Memory B cell (primary cell): Measurements from ENCODE around the gene EXOC4.

ENCODE experiments used
- ATAC-seq: fragments of 150-1000 bp; cut with Tn5 transposase; 2 replicates; pipeline ENCODE4 v1.10.0; 2021; ENCODE audit warnings: low read depth, mild to moderate bottlenecking, moderate library complexity
- DNase-seq, 2 donors: peaks; one replicate each; pipeline ENCODE4 v3.0.0; 2022; ENCODE audit warnings: low spot score in 2 of 2
- H3K27ac Mint-ChIP-seq: one replicate; pipeline ENCODE4 v1.8.0; 2022; ENCODE audit warnings: mild to moderate bottlenecking, moderate library complexity, mixed read lengths
- H3K27me3 Mint-ChIP-seq: one replicate; pipeline ENCODE4 v1.8.0; 2022; ENCODE audit warnings: mixed read lengths
- H3K36me3 Mint-ChIP-seq: one replicate; pipeline ENCODE4 v1.8.0; 2022; ENCODE audit warnings: mild to moderate bottlenecking, mixed read lengths
- H3K4me1 Mint-ChIP-seq: one replicate; pipeline ENCODE4 v1.8.0; 2022; ENCODE audit warnings: mixed read lengths
- H3K4me3 Mint-ChIP-seq: one replicate; pipeline ENCODE4 v1.8.0; 2022; ENCODE audit warnings: mild to moderate bottlenecking, moderate library complexity, mixed read lengths
- H3K9me3 Mint-ChIP-seq: one replicate; pipeline ENCODE4 v1.8.0; 2022; ENCODE audit warnings: mixed read lengths

Gene EXOC4

GRCh38 chr7:133411395-133411794 is 158.5 kb downstream of the EXOC4 start:
- no peak overlapping the region for H3K27ac Mint-ChIP-seq
- peaks cover 6% of the 10 kb centered on the region for H3K9me3 Mint-ChIP-seq
- H3K27me3 Mint-ChIP-seq = no peaks in the 10 kb centered on the region
- peaks cover 18% of the 10 kb centered on the region for H3K36me3 Mint-ChIP-seq
- ATAC-seq (no peak), DNase-seq (no peak)
- H3K4me1 Mint-ChIP-seq = peaks cover 19% of the 10 kb centered on the region
- no peak overlapping the region for H3K4me3 Mint-ChIP-seq

GRCh38 chr7:133412942-133413341 is 160.1 kb downstream of the EXOC4 start:
- peaks cover 13% of the 10 kb centered on the region for H3K36me3 Mint-ChIP-seq
- no peak overlapping the region for H3K4me3 Mint-ChIP-seq
- H3K27ac Mint-ChIP-seq = no peak overlapping the region
- DNase-seq (no peak), ATAC-seq (no peak)
- peaks cover 4% of the 10 kb centered on the region for H3K9me3 Mint-ChIP-seq
- peaks cover 19% of the 10 kb centered on the region for H3K4me1 Mint-ChIP-seq
- no peaks in the 10 kb centered on the region for H3K27me3 Mint-ChIP-seq

GRCh38 chr7:133419041-133419440 is 166.2 kb downstream of the EXOC4 start:
- no peak overlapping the region for H3K4me3 Mint-ChIP-seq
- peaks cover 9% of the 10 kb centered on the region for H3K4me1 Mint-ChIP-seq
- no peaks in the 10 kb centered on the region for H3K27me3 Mint-ChIP-seq
- no peak for DNase-seq
- H3K36me3 Mint-ChIP-seq = peaks cover 14% of the 10 kb centered on the region
- ATAC-seq = no peak
- H3K9me3 Mint-ChIP-seq = peaks cover 5% of the 10 kb centered on the region
- no peak overlapping the region for H3K27ac Mint-ChIP-seq

GRCh38 chr7:133423618-133424017 is 170.7 kb downstream of the EXOC4 start:
- no peak for ATAC-seq
- DNase-seq = no peak
- H3K4me1 Mint-ChIP-seq = peaks cover 7% of the 10 kb centered on the region
- no peaks in the 10 kb centered on the region for H3K27me3 Mint-ChIP-seq
- H3K36me3 Mint-ChIP-seq = peaks cover 25% of the 10 kb centered on the region
- peaks cover 5% of the 10 kb centered on the region for H3K9me3 Mint-ChIP-seq
- no peak overlapping the region for H3K4me3 Mint-ChIP-seq
- no peak overlapping the region for H3K27ac Mint-ChIP-seq

GRCh38 chr7:133428326-133428725 is 175.4 kb downstream of the EXOC4 start:
- DNase-seq = no peak

GRCh38 chr7:133428876-133429275 is 176.0 kb downstream of the EXOC4 start:
- no peaks in the 10 kb centered on the region for H3K27me3 Mint-ChIP-seq
- H3K36me3 Mint-ChIP-seq = peaks cover 19% of the 10 kb centered on the region
- DNase-seq = no peak
- H3K27ac Mint-ChIP-seq = no peak overlapping the region
- H3K9me3 Mint-ChIP-seq = no peaks in the 10 kb centered on the region
- no peak for ATAC-seq
- no peak overlapping the region for H3K4me3 Mint-ChIP-seq
- peaks cover 7% of the 10 kb centered on the region for H3K4me1 Mint-ChIP-seq

More at GRCh38 chr7:133428326-133428725, 175.4 kb downstream of the EXOC4 start:
- peaks cover 19% of the 10 kb centered on the region for H3K36me3 Mint-ChIP-seq
- no peaks in the 10 kb centered on the region for H3K9me3 Mint-ChIP-seq
- H3K4me1 Mint-ChIP-seq = peaks cover 7% of the 10 kb centered on the region
- ATAC-seq = no peak
- H3K27ac Mint-ChIP-seq = no peak overlapping the region
- H3K4me3 Mint-ChIP-seq = no peak overlapping the region
- H3K27me3 Mint-ChIP-seq = no peaks in the 10 kb centered on the region

- peaks cover 7% of the 10 kb centered on the region for H3K4me1 Mint-ChIP-seq
- DNase-seq (no peak), ATAC-seq (no peak)
- no peaks in the 10 kb centered on the region for H3K9me3 Mint-ChIP-seq
- no peaks in the 10 kb centered on the region for H3K27me3 Mint-ChIP-seq
- H3K27ac Mint-ChIP-seq = no peak overlapping the region
- no peak overlapping the region for H3K4me3 Mint-ChIP-seq
- peaks cover 14% of the 10 kb centered on the region for H3K36me3 Mint-ChIP-seq
Measured at GRCh38 chr7:133429371-133429770, 176.5 kb downstream of the EXOC4 start.

- Mint-ChIP-seq H3K4me3 (no peak overlapping the region), H3K27me3 (no peaks in the 10 kb centered on the region), H3K27ac (no peak overlapping the region), H3K4me1 (no peaks in the 10 kb centered on the region), H3K36me3 (peaks cover 2% of the 10 kb centered on the region), H3K9me3 (no peaks in the 10 kb centered on the region)
- no peak for DNase-seq
- ATAC-seq = no peak
Measured at GRCh38 chr7:133431134-133431724, 178.4 kb downstream of the EXOC4 start.

- ATAC-seq (no peak), DNase-seq (no peak)
- Mint-ChIP-seq H3K9me3 (no peaks in the 10 kb centered on the region), H3K27ac (no peak overlapping the region), H3K4me1 (no peaks in the 10 kb centered on the region), H3K27me3 (no peaks in the 10 kb centered on the region), H3K4me3 (no peak overlapping the region), H3K36me3 (peaks cover 7% of the 10 kb centered on the region)
Measured at GRCh38 chr7:133433165-133433812, 180.4 kb downstream of the EXOC4 start.

- H3K27me3 Mint-ChIP-seq = no peaks in the 10 kb centered on the region
- no peak for DNase-seq
- peaks cover 9% of the 10 kb centered on the region for H3K36me3 Mint-ChIP-seq
- H3K27ac Mint-ChIP-seq = no peak overlapping the region
- no peak overlapping the region for H3K4me3 Mint-ChIP-seq
- no peak for ATAC-seq
- no peaks in the 10 kb centered on the region for H3K9me3 Mint-ChIP-seq
- no peaks in the 10 kb centered on the region for H3K4me1 Mint-ChIP-seq
Measured at GRCh38 chr7:133434246-133434865, 181.5 kb downstream of the EXOC4 start.

GRCh38 chr7:133436014-133436428 is 183.1 kb downstream of the EXOC4 start:
- no peaks in the 10 kb centered on the region for H3K4me1 Mint-ChIP-seq
- H3K27me3 Mint-ChIP-seq = no peaks in the 10 kb centered on the region
- H3K4me3 Mint-ChIP-seq = no peak overlapping the region
- no peaks in the 10 kb centered on the region for H3K9me3 Mint-ChIP-seq
- DNase-seq (no peak), ATAC-seq (no peak)
- H3K36me3 Mint-ChIP-seq = peaks cover 11% of the 10 kb centered on the region
- H3K27ac Mint-ChIP-seq = no peak overlapping the region

GRCh38 chr7:133437544-133437943 is 184.7 kb downstream of the EXOC4 start:
- no peaks in the 10 kb centered on the region for H3K27me3 Mint-ChIP-seq
- no peaks in the 10 kb centered on the region for H3K9me3 Mint-ChIP-seq
- peaks cover 3% of the 10 kb centered on the region for H3K4me1 Mint-ChIP-seq
- DNase-seq (no peak), ATAC-seq (no peak)
- H3K27ac Mint-ChIP-seq = no peak overlapping the region
- no peak overlapping the region for H3K4me3 Mint-ChIP-seq
- H3K36me3 Mint-ChIP-seq = peaks cover 14% of the 10 kb centered on the region

GRCh38 chr7:133442818-133443217 is 189.9 kb downstream of the EXOC4 start:
- DNase-seq = no peak
- peaks cover 9% of the 10 kb centered on the region for H3K4me1 Mint-ChIP-seq
- H3K36me3 Mint-ChIP-seq = peaks cover 18% of the 10 kb centered on the region
- H3K9me3 Mint-ChIP-seq = no peaks in the 10 kb centered on the region
- no peak overlapping the region for H3K4me3 Mint-ChIP-seq
- no peaks in the 10 kb centered on the region for H3K27me3 Mint-ChIP-seq
- H3K27ac Mint-ChIP-seq = no peak overlapping the region
- no peak for ATAC-seq

GRCh38 chr7:133445617-133446016 is 192.7 kb downstream of the EXOC4 start:
- Mint-ChIP-seq H3K36me3 (peaks cover 14% of the 10 kb centered on the region), H3K4me1 (peaks cover 15% of the 10 kb centered on the region), H3K27me3 (no peaks in the 10 kb centered on the region), H3K4me3 (no peak overlapping the region), H3K27ac (no peak overlapping the region), H3K9me3 (no peaks in the 10 kb centered on the region)
- no peak for DNase-seq
- no peak for ATAC-seq
